HG02610 (cell line): ENCODE measurements around the gene ANKHD1.

Source experiments
- ATAC-seq: cut with Tn5 transposase; IDR thresholded peaks from one replicate; pipeline ENCODE4 v1.9.1; 2021; ENCODE audit warnings: mild to moderate bottlenecking, moderate library complexity; ENCODE audit not compliant: unreplicated experiment

ANKHD1 gene

GRCh38 chr5:140557136-140557805 lies 155.6 kb downstream of the ANKHD1 start, which contains the start of gene SRA1:
Gene SRA1 (minus strand): TSS chr5:140557473. CDS start chr5:140557452, 21 bp downstream.
- ATAC-seq = peak; percentile 95

- ATAC-seq = no peak
These were observed 156.3 kb downstream of the ANKHD1 start for GRCh38 chr5:140557965-140558364.

GRCh38 chr5:140558542-140558941 lies 156.9 kb downstream of the ANKHD1 start:
- ATAC-seq = no peak

DNA sequence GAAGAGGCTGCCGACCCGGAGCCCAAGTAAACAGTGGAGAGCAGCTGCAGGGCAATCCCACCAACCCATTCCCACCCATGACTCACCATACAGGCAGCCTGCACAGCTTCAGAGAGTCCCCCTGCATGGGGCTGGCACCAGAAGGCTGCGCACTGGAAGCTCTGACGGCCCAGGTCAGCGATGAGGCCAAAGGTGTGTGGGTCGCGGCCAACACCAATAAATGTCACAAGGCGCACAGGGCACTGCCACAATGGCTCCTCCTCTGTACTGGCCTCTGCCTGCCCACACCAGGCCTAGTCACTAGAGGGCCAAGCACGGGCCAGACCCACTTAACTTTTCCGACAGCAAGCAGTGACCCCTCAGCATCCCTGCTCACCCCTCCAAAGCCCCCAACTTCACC lies 158.6 kb downstream of the ANKHD1 start:
- no peak for ATAC-seq

- no peak for ATAC-seq
These were observed 160.3 kb downstream of the ANKHD1 start for GRCh38 chr5:140561753-140562523.

- no peak for ATAC-seq
These were observed 162.0 kb downstream of the ANKHD1 start for GRCh38 chr5:140563596-140563995.

DNA sequence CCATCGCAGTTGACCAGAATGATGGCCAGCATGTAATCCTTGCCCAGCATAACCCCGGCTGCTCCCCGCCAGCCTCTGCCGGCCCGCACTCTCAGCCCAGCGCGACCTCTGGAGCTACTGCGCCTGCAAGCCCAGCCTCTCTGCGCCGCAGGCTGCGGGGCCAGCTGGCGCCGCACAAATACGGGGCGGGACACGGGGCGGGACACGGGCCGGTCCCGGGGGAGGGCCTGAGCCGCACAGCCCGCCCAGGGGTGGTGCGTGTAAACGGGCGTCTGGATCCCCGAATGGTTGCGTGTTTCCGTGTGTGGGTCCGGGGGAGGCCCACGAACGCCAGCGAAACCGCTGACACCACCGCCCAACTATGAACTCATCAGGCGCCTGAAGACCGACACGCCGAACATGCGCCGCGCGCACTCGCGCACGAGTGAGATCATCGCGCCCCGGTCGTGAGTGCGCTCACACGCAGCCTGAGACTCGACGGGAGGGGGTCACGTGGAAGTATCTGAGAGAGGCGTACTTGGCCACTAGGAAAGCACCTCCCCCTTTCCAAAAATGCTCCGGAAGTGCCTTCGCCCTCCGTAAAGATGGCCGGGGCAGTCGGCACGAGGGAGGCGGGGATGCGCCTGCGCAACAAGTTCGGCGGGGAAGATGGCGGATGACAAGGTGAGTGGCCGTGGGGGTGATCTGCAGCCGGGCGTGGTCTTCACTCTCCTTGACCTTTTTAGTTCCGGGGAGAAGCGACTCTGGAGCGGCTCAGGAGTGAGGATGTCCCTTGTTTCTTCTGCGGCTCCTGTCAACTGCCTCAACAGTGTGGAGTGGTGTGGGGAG lies 162.8 kb downstream of the ANKHD1 start, which contains the start of the genes APBB3 and SLC35A4:
TSS of gene APBB3 (minus strand) at position 403 of the 828 bp plus-strand sequence. CDS start at position 50, 353 bp downstream.
TSS of gene SLC35A4 (plus strand) at position 633 of the 828 bp plus-strand sequence. CDS start 2,342 bp downstream, outside the sequence.
- ATAC-seq = peak; percentile 87

DNA sequence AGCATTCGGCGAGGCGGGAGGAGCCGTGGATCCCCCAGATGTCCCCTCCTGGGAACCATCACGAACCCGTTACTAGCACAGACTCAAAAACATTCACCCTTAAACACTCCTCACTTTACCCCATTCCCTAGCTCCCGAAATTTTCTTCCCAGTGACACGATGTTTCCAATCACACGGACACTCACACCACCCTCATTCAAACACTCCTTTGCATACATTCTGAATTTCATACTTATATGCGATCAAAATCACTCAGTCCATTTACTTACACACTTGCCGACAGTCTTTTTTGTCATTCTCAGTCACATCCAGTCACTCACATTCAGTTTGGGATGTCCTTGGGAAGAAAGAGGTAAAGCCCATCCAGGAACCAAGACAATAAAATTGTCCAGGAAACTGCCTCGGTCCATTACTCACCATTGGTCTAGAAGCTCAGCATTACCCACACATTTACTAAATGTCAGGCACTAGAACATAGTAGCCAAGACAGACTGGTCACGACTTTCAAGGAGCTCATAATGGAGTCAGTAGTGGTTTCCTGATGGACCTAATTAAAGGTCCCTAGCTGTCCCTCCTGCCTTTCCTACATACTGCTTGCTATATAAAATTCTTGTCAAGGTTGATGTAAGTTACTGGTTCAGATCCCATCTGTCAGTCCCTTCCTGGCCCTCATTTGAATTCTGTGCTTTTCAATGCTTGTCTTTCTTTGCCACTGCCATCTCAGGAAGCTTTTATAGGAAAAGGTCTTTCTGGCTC lies 163.6 kb downstream of the ANKHD1 start:
- peak; percentile 1 for ATAC-seq

- no peak for ATAC-seq
These were observed 164.1 kb downstream of the ANKHD1 start for GRCh38 chr5:140565780-140566095.

DNA sequence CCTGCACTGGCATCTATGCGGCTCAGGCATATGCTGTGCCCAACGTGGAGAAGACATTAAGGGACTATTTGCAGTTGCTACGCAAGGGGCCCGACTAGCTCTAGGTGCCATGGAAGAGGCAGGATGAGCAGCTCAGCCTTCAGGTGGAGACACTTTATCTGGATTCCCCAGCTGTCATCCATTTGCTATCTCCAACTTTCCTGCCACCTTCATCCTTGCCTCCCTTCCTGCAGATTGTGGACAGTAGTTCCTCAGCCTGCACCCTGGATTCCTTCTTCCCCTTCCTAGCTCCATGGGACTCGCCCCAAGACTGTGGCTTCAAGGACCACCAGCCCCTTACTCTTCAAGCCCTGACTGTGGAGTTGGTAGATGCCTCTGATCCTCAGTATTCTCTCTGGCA lies 165.0 kb downstream of the ANKHD1 start:
- ATAC-seq = no peak

- no peak for ATAC-seq
These were observed 165.6 kb downstream of the ANKHD1 start for GRCh38 chr5:140567136-140567818.

DNA sequence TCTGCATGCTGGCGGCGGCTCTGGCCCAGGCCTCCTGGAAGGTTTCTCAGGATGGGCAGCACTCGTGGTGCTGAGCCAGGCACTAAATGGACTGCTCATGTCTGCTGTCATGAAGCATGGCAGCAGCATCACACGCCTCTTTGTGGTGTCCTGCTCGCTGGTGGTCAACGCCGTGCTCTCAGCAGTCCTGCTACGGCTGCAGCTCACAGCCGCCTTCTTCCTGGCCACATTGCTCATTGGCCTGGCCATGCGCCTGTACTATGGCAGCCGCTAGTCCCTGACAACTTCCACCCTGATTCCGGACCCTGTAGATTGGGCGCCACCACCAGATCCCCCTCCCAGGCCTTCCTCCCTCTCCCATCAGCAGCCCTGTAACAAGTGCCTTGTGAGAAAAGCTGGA lies 166.2 kb downstream of the ANKHD1 start:
- no peak for ATAC-seq

DNA sequence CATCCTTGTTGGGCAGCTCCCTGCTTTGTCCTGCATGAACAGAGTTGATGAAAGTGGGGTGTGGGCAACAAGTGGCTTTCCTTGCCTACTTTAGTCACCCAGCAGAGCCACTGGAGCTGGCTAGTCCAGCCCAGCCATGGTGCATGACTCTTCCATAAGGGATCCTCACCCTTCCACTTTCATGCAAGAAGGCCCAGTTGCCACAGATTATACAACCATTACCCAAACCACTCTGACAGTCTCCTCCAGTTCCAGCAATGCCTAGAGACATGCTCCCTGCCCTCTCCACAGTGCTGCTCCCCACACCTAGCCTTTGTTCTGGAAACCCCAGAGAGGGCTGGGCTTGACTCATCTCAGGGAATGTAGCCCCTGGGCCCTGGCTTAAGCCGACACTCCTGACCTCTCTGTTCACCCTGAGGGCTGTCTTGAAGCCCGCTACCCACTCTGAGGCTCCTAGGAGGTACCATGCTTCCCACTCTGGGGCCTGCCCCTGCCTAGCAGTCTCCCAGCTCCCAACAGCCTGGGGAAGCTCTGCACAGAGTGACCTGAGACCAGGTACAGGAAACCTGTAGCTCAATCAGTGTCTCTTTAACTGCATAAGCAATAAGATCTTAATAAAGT lies 166.9 kb downstream of the ANKHD1 start:
- no peak for ATAC-seq

DNA sequence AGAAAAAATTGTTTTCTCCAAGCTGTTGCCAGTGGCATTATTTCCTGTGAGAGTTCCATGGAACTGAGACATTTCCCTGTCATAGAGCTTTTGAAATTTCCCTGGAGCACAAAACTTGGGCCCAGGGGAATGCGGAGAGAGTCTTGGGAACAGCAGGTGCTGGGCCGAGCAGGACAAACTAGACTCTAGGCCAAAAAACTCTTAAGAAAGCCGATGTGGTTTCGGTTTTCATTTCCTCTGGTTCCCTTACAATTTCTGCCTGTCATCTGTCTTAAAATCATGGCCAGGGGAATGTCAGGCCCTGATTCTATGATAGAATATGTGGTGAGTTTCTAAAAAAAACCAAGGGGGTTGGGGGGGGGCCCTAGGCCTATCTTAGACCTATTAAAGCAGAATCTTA lies 167.6 kb downstream of the ANKHD1 start:
- no peak for ATAC-seq

- ATAC-seq = no peak
These were observed 168.4 kb downstream of the ANKHD1 start for GRCh38 chr5:140570058-140570457.

DNA sequence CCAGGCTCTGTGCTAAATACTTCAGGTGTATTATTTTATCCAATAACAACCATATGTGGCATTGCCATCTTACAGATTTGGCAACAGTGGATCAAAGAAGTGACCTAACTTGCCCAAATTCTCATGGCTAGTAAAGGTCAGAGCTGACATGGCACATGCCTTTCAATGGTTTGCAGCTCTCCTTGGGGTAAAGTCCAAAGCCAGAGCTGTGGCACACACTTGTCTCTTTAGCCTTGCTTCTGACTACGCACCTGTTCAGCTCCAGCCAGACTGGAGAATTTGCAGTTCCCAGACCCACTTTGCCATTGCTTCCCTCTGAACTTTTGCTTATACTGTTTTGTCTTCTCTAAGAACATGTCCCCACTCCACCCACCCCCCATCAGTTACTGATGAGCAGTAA lies 168.9 kb downstream of the ANKHD1 start:
- no peak for ATAC-seq

DNA sequence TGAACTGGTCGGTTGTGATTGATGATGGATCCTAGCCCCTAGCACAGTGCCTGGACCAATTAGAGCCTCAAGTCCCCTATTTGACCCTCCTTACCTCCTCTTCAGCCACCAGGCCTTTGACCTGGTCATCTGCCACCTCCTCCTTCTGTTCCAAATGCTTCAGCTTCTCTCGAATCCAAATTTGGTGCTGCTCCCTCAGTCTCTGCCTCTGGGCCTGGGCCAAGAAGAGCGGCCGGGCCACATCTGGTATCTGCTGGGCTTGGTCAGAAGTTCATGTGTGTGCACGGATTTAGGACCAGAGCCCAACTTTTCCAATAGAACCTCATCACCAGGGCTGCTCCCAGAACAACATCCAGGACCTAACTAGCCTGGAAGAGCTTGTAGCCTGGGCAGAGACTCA lies 169.5 kb downstream of the ANKHD1 start:
- ATAC-seq = no peak

DNA sequence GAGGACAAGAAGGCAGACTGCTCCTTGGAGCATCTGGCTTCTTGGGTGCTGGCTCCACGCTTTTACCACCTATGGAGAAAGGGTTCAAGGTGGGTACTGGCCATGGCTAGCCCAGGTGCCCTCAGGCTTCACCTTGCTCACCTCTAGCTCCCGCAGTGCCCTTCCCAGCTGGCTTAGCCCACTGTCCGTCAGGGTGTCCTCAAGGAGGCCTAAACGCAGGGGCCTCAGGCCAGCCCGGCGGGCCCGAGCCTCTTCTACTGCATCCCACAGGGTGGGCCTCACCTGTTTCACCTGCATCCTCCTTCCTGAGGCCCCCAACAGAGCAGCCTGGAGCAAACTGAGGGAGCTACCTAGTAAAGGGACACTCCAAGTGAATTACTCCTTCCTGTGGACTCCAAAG lies 172.1 kb downstream of the ANKHD1 start:
- ATAC-seq = no peak

- no peak for ATAC-seq
These were observed 172.5 kb downstream of the ANKHD1 start for GRCh38 chr5:140574165-140574564.

DNA sequence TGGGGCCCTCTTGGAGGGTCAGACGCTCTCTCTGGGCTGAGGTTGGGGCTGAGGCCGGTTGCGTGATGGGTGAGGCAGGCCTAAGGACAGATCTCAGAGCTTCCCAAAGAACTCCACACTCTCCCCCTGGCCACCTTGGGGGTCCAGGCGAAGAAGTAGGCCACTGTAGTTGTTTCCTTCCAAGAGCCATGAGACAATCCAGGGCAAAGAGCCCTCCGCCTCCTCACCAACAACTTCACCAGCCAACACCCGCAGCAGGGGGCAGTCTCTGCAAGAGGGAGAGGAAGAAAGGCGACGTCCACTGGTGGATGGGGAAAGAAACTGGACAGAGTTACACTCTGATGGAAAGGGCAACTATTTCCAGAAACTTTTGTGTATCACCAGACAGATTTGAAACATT lies 173.7 kb downstream of the ANKHD1 start:
- ATAC-seq = no peak
